ENCODE results near the gene ASS1.

GRCh38 chr9:130431536-130432303, 13.0 kb upstream of the ASS1 start:
- TF ChIP-seq CTCF (IDR thresholded peaks at IDR 0.05) (no peak), ZFX (IDR thresholded peaks at IDR 0.05; ENCODE audit: borderline replicate concordance) (no peak)
